Gastrocnemius medialis (tissue), 4 donors: ENCODE measurements around the gene CYLD.
A peak's percentile ranks its signal among the peaks of the same experiment; 100 is the strongest.

ENCODE experiments used
- POLR2A ChIP-seq, 2 donors: fragments of 450-650 bp; IDR thresholded peaks; one replicate each; pipeline ENCODE4 v1.6.1; 2017; ENCODE audit warnings: antibody characterized with exemption in 2 of 2, mild to moderate bottlenecking in 2 of 2, moderate library complexity in 2 of 2
- TF ChIP-seq, protein P1 (sequence below), 5 experiments: fragments of 450-650 bp in 3 of 5; fragments of 200-600 bp in 2 of 5; sonication (generic) in 2 of 5; IDR thresholded peaks in 4 of 5; conservative IDR thresholded peaks in 1 of 5; 1 replicate in 4 of 5; 2 replicates in 1 of 5; pipeline ENCODE4 v1.5.1; 2016 to 2019; ENCODE audit warnings: antibody characterized with exemption in 5 of 5, mild to moderate bottlenecking in 3 of 5, moderate library complexity in 3 of 5

GRCh38 chr16:50697881-50698767, 43.8 kb upstream of the CYLD start:
- TF ChIP-seq, protein P1, sequence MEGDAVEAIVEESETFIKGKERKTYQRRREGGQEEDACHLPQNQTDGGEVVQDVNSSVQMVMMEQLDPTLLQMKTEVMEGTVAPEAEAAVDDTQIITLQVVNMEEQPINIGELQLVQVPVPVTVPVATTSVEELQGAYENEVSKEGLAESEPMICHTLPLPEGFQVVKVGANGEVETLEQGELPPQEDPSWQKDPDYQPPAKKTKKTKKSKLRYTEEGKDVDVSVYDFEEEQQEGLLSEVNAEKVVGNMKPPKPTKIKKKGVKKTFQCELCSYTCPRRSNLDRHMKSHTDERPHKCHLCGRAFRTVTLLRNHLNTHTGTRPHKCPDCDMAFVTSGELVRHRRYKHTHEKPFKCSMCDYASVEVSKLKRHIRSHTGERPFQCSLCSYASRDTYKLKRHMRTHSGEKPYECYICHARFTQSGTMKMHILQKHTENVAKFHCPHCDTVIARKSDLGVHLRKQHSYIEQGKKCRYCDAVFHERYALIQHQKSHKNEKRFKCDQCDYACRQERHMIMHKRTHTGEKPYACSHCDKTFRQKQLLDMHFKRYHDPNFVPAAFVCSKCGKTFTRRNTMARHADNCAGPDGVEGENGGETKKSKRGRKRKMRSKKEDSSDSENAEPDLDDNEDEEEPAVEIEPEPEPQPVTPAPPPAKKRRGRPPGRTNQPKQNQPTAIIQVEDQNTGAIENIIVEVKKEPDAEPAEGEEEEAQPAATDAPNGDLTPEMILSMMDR (IDR thresholded peaks at IDR 0.05 in 4 of 5, conservative IDR thresholded peaks at IDR 0.05 in 1 of 5) = no peak
- peak in 1 of 2 donors; percentile 29 for TF ChIP-seq POLR2A (IDR thresholded peaks at IDR 0.05)
